ENCODE data around the gene ARHGEF2.

Gene ARHGEF2

DNA sequence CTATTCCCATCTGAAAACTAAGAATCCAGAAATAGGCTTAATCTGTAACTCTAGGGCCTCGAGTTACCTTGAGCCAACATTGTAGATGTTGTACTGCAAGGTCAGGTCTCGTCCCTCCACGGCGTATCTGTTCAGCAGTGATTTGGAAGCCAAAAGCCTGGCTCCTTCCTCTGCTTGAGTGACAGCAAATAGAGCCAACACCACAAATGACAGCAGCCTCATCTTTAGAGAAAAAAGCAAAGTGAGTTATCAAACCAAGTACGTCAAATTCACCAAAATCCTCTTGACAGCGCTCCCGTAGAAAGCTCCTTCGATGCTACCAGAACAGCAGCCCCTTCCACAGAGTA is 41.6 kb upstream of the ARHGEF2 start:
- H3K27ac ChIP-seq, result peak overlapping the region; percentile 73; the same call in 1 of the 2 replicates

DNA sequence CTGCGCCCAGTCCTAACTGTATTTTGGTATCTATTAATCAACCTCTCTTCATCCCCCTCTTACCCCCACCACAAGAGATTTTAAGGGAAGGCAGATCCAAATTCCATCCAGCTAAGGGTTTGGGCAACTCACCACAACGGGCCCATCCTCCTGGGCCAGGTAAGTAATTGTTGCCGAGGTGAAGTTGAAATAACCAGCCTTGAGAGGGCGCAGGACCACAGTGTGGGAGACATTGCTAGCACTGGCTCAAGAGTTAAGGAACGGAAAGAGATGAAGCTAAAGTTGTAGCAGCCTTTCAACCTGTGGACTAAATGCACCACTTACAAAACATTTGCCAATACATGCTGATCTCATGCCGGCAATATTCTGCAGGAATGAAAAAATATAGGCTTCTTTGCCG is 36.5 kb upstream of the ARHGEF2 start:
- TF ChIP-seq, protein P1, sequence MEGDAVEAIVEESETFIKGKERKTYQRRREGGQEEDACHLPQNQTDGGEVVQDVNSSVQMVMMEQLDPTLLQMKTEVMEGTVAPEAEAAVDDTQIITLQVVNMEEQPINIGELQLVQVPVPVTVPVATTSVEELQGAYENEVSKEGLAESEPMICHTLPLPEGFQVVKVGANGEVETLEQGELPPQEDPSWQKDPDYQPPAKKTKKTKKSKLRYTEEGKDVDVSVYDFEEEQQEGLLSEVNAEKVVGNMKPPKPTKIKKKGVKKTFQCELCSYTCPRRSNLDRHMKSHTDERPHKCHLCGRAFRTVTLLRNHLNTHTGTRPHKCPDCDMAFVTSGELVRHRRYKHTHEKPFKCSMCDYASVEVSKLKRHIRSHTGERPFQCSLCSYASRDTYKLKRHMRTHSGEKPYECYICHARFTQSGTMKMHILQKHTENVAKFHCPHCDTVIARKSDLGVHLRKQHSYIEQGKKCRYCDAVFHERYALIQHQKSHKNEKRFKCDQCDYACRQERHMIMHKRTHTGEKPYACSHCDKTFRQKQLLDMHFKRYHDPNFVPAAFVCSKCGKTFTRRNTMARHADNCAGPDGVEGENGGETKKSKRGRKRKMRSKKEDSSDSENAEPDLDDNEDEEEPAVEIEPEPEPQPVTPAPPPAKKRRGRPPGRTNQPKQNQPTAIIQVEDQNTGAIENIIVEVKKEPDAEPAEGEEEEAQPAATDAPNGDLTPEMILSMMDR (conservative IDR thresholded peaks at IDR 0.05), result no peak
- no peak overlapping the region for H3K27ac ChIP-seq

More for the DNA sequence above, 41.6 kb upstream of the ARHGEF2 start:
- TF ChIP-seq, protein P1 (conservative IDR thresholded peaks at IDR 0.05), result no peak

DNA sequence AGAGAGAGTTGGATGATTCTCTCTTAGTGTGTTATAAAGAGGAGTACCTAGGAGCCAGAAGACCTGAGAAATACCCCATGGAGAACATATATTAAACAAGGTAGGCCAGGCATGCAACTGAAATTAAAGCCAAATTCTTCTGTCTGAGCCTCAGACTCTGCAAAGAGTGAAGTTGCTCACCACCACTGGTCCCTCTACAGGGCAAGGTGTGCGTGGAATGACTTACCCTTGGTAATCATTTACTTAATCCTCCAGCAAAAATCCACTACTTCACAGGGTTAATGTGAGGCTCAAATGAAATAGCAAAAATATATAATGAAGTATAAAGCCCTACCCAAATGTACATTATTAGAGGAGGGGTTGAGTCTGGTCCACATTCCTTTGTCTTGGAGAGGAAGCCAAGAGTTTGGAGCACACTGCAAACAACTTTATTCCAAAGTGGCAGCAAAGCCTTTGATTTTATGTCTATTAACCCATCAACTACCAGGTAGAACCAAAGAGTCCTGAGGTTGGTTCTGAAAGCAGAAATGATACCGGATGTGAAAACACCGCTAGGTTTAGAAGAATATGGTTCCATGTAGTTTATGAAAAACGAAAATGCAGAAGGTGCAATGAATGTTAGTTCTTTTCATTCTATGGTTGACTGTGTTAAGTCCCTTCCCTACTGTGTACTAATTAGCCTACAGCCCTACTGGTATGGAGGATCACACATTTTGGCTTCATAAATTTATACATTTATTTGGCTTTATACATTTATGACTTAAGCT is 33.9 kb upstream of the ARHGEF2 start:
- TF ChIP-seq, protein P1 (conservative IDR thresholded peaks at IDR 0.05), result no peak
- H3K27ac ChIP-seq, result no peak overlapping the region

DNA sequence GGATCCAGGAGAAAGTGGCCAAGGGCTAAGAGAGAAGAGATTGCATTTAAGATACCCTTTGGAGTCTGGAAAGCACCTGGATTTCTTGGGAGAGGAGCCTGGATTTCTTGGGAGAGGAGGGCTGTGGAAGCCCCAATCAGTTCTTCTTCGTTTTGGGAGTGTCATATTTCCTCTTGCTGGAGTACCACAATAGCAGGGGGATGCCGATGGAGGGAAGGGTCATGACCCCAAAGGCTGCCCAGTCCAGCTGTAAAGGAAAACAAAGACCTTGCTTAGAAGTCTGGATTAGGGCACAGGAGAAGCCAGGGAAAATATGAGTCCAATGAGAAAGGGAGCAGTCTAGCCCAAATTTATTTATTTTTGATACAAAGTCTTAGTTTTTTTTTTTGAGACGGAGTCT is 31.1 kb upstream of the ARHGEF2 start:
- TF ChIP-seq, protein P1 (conservative IDR thresholded peaks at IDR 0.05), result no peak
- H3K27ac ChIP-seq, result no peak overlapping the region

DNA sequence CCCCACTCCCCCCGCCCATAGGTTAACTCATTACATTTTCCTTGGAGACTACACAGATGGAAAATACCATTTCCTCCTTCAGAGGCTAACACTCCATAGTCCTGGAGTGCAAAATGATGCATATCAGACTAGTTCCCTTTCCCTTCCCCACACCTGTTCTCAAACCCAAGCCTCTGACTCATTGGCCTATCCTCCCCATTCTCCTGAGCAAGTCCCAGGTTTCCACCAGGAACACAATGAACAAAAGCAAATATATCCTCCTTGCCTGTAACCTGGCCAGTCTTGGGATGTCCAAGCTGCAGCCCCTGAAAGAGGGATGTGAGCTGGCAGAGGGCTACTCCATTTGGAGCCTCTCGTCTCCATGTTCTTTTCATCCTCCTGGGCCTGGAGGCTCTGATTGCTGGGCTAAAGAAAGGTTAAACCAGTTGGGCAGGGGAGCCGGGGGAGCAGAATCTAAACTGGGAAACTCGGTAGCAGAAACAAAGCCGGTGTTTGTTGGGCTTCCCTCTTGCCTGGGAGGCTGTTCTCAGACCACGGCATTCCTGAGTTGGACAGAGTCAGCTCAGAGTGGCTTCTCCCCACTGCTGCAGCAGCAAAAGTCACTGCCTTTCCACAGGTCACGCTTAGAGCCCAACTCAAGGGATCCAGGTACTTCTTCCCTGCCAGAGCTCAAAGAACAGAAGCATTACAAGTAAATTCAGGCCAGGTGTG is 28.5 kb upstream of the ARHGEF2 start:
- TF ChIP-seq, protein P1 (conservative IDR thresholded peaks at IDR 0.05), result no peak
- no peak overlapping the region for H3K27ac ChIP-seq

DNA sequence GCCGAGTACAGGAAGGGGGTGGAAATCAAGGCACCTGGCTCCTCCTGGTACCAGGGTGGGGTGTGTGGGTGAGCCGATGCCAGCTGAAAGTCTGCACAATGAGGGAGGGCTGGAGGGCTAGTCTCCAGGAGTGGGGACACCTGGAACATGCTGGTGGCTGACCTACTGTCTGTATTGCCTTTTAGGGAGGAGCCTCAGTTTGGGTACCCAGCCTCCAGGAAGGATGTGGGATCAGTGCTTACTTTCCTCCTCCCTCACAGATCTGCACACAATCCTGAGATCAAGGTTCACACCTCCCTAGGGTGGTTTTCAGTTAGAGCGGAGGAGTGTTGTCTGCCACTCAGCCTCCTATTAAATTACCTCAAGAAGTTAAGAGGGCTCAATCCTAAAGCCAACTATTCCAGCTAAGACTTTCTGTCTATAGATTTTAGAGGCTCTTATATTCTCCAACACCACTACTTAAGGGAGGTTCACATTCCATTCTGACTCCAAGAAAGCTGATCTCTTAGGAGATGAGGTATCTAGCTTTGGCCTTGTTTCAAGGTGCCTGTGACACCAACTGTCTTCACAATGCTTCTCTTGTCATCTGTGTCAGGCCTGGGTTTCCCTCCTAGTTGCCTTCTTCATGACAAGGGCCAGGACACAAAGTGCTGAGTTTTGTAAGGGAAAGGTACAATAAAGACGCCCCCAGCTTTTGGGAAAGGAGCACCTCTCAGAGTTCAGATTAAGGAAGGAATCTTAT is 26.7 kb upstream of the ARHGEF2 start:
- no peak overlapping the region for H3K27ac ChIP-seq
- TF ChIP-seq, protein P1 (conservative IDR thresholded peaks at IDR 0.05), result no peak

DNA sequence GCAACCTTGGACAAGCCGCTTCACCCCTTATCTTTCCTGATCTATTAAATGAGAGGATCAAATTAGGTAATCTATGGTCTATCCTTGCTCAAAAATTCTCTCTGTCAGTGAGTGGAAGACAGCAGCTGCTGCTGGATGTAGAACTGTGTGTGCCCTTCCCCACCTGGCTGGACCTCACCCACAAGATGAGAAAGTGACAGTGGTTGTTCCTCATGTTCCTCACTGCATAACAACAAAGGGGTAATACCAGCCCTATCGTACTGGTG is 25.5 kb upstream of the ARHGEF2 start:
- TF ChIP-seq, protein P1 (conservative IDR thresholded peaks at IDR 0.05), result no peak
- H3K27ac ChIP-seq, result no peak overlapping the region
